Uterus (tissue), 2 donors: ENCODE results near the gene PRKCG.
"Not testable (repeated sequence)": the region's sequence is repeated elsewhere in the genome, so short reads cannot be mapped to it uniquely, and the experiment has no call there.

ENCODE experiments used
- POLR2A ChIP-seq, 2 donors: fragments of 450-650 bp; IDR thresholded peaks; one replicate each; pipeline ENCODE4 v1.6.1; 2016; ENCODE audit warnings: antibody characterized with exemption in 2 of 2, mild to moderate bottlenecking in 1 of 2, moderate library complexity in 1 of 2
- TF ChIP-seq, protein P1 (sequence below), 4 experiments: fragments of 200-600 bp in 2 of 4; fragments of 450-650 bp in 2 of 4; sonication (generic) in 2 of 4; IDR thresholded peaks; one replicate each; pipeline ENCODE4 v1.5.1; 2016 to 2019; ENCODE audit warnings: antibody characterized with exemption in 4 of 4, mild to moderate bottlenecking in 2 of 4, moderate library complexity in 1 of 4

DNA sequence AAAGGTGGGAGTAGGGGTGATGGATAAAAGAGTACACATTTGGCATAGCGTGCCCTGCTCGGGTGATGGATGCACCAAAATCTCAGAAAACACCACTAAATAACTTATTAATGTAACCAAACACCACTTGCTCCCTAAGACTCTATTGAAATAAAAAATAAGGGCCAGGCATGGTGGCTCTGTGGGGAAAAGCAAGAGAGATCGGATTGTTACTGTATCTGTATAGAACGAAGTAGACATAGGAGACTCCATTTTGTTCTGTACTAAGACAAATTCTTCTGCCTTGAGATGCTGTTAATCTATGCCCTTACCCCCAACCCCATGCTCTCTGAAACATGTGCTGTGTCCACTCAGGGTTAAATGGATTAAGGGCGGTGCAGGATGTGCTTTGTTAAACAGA, 43.6 kb upstream of the PRKCG start:
- TF ChIP-seq, protein P1, sequence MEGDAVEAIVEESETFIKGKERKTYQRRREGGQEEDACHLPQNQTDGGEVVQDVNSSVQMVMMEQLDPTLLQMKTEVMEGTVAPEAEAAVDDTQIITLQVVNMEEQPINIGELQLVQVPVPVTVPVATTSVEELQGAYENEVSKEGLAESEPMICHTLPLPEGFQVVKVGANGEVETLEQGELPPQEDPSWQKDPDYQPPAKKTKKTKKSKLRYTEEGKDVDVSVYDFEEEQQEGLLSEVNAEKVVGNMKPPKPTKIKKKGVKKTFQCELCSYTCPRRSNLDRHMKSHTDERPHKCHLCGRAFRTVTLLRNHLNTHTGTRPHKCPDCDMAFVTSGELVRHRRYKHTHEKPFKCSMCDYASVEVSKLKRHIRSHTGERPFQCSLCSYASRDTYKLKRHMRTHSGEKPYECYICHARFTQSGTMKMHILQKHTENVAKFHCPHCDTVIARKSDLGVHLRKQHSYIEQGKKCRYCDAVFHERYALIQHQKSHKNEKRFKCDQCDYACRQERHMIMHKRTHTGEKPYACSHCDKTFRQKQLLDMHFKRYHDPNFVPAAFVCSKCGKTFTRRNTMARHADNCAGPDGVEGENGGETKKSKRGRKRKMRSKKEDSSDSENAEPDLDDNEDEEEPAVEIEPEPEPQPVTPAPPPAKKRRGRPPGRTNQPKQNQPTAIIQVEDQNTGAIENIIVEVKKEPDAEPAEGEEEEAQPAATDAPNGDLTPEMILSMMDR (IDR thresholded peaks at IDR 0.05), result not testable (repeated sequence)
- TF ChIP-seq POLR2A (IDR thresholded peaks at IDR 0.05), result not testable (repeated sequence)
